Natural killer cell (primary cell): ENCODE data around the gene RASGEF1C. TPM values are rescaled to one million over a fixed set of nuclear protein-coding genes. Genes with fewer than 3 reads are reported as not detected.

Experiments
- ATAC-seq, 3 donors: fragments of 150-1000 bp in 2 of 3; fragments of 200-7000 bp in 1 of 3; cut with Tn5 transposase; 1 replicate in 1 of 3; 2 replicates in 2 of 3; pipeline ENCODE4 v1.10.0; 2021; ENCODE audit warnings: mild to moderate bottlenecking in 2 of 3, moderate library complexity in 2 of 3
- DNase-seq, 2 donors: peaks; one replicate each; pipeline versions ENCODE4 v3.0.0 to v3.0.0-alpha.2; 2013 to 2021; ENCODE audit warnings: mixed read lengths in 1 of 2
- H3K27ac ChIP-seq: one replicate; pipeline ENCODE4 v1.5.1; 2013; ENCODE audit warnings: mild to moderate bottlenecking, low read length
- H3K27me3 ChIP-seq: one replicate; pipeline ENCODE4 v1.6.1; 2013; ENCODE audit warnings: low read length; ENCODE audit not compliant: control insufficient read depth, insufficient read depth
- H3K36me3 ChIP-seq: one replicate; pipeline ENCODE4 v1.6.1; 2013; ENCODE audit warnings: low read length; ENCODE audit not compliant: control insufficient read depth, insufficient read depth
- H3K4me1 ChIP-seq: one replicate; pipeline ENCODE4 v1.6.1; 2013; ENCODE audit warnings: low read length; ENCODE audit not compliant: control insufficient read depth, insufficient read depth
- H3K4me3 ChIP-seq: one replicate; pipeline ENCODE4 v1.5.1; 2013; ENCODE audit warnings: low read length
- H3K9me3 ChIP-seq: one replicate; pipeline ENCODE4 v1.6.1; 2013; ENCODE audit warnings: low read length; ENCODE audit not compliant: control insufficient read depth, insufficient read depth
- H3K27ac Mint-ChIP-seq, 2 donors: one replicate each; pipeline ENCODE4 v1.8.0; 2022; ENCODE audit warnings: mild to moderate bottlenecking in 2 of 2, mixed read lengths in 2 of 2, moderate library complexity in 1 of 2
- H3K27me3 Mint-ChIP-seq, 2 donors: one replicate each; pipeline ENCODE4 v1.8.0; 2022; ENCODE audit warnings: low read depth in 2 of 2, mixed read lengths in 2 of 2
- H3K36me3 Mint-ChIP-seq: one replicate; pipeline ENCODE4 v1.8.0; 2022; ENCODE audit warnings: mixed read lengths
- H3K4me1 Mint-ChIP-seq, 2 donors: one replicate each; pipeline ENCODE4 v1.8.0; 2022; ENCODE audit warnings: mixed read lengths in 2 of 2
- H3K4me3 Mint-ChIP-seq: one replicate; pipeline ENCODE4 v1.8.0; 2022; ENCODE audit warnings: mild to moderate bottlenecking, moderate library complexity, mixed read lengths
- H3K9me3 Mint-ChIP-seq, 2 donors: one replicate each; pipeline ENCODE4 v1.8.0; 2022; ENCODE audit warnings: mixed read lengths in 2 of 2
- CTCF ChIP-seq: fragments of 200-600 bp; IDR thresholded peaks from one replicate; pipeline ENCODE4 v1.8.0; 2022; ENCODE audit warnings: antibody characterized with exemption
- WGBS: methylation state at CpG from one replicate; pipeline ENCODE4 v1.1.7; 2013; ENCODE audit warnings: missing lambda C conversion rate; ENCODE audit not compliant: insufficient coverage; 5-methylcytosine and 5-hydroxymethylcytosine counted together
- intact Hi-C: fragments of 100-400 bp; cut with micrococcal nuclease; formaldehyde crosslinking; loops from one replicate; pipeline ENCODE4 v1.14.2; 2022
- total RNA-seq, 4 donors: library from RNA; stranded (reverse); fragments of 120-200 nt in 1 of 4; gene quantifications; one replicate each; pipeline versions ENCODE4 v1.2.3 to v1.2.4, GENCODE V29; 2013 to 2022

RASGEF1C gene
- total RNA-seq, 3 donors from 2014 or later (not counting 1 experiment from before 2014, with no cell fraction given), result not detected

- H3K4me1 ChIP-seq, result no peaks in the 10 kb centered on the region
- Mint-ChIP-seq H3K27me3 (peaks cover 9 to 13% of the 10 kb centered on the region in 2 donors), H3K27ac (no peak overlapping the region), H3K4me1 (peaks cover 0 to 5% of the 10 kb centered on the region in 2 donors), H3K9me3 (peaks cover 0 to 4% of the 10 kb centered on the region in 2 donors), H3K4me3 (no peak overlapping the region), H3K36me3 (peaks cover 10% of the 10 kb centered on the region)
- no peaks in the 10 kb centered on the region for H3K9me3 ChIP-seq
- DNase-seq (no peak), ATAC-seq (no peak)
- H3K27ac ChIP-seq, result no peak overlapping the region
- intact Hi-C loops, result no loop called here
- no peak overlapping the region for H3K4me3 ChIP-seq
- no peaks in the 10 kb centered on the region for H3K27me3 ChIP-seq
- H3K36me3 ChIP-seq, result no peaks in the 10 kb centered on the region
- no peak for TF ChIP-seq CTCF
- 89% methylated on average over 23 of the region's 23 CpGs for WGBS
Observed at GRCh38 chr5:180142021-180142765, 66.8 kb downstream of the RASGEF1C start.

DNA sequence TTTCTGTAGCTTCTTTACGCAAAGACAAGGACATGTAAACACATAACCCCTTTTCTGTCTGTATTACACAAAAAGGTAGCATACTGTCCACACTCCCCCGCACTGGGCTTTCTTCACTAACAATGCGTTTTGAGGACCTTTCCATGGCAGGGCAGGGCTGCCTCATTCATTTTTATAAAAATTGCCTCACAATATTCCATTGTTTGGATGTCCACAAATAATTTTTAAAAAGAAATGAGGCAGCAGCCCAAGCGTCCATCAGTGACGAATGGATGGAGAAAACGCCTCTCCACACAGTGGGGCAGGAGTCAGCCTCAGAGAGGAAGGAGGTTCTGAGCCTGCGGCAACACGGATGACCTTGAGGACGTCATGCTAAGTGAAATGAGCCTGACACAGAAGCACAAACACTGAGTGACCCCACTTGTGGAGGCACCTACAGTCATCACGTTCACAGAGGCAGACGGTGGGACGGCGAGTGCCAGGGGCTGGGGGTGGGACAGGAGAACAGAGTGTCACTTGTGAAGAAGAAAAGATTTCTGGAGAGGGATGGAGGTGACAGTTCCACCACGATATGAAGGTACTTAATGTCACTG lies 67.8 kb downstream of the RASGEF1C start:
- no peak overlapping the region for H3K27ac Mint-ChIP-seq
- ATAC-seq (no peak), DNase-seq (no peak)
- Histone ChIP-seq H3K4me3 (no peak overlapping the region), H3K27ac (no peak overlapping the region), H3K4me1 (no peaks in the 10 kb centered on the region), H3K36me3 (no peaks in the 10 kb centered on the region), H3K9me3 (no peaks in the 10 kb centered on the region), H3K27me3 (no peaks in the 10 kb centered on the region)
- peaks cover 0 to 5% of the 10 kb centered on the region in 2 donors for H3K4me1 Mint-ChIP-seq
- no peaks in the 10 kb centered on the region for H3K9me3 Mint-ChIP-seq
- intact Hi-C loops, result no loop called here
- H3K4me3 Mint-ChIP-seq, result no peak overlapping the region
- WGBS, result 88% methylated on average over 14 of the region's 14 CpGs
- H3K36me3 Mint-ChIP-seq, result peaks cover 2% of the 10 kb centered on the region
- H3K27me3 Mint-ChIP-seq, result peaks cover 2 to 3% of the 10 kb centered on the region in 2 donors
- no peak for TF ChIP-seq CTCF

- Histone ChIP-seq H3K27ac (no peak overlapping the region), H3K9me3 (no peaks in the 10 kb centered on the region), H3K27me3 (no peaks in the 10 kb centered on the region), H3K4me1 (peaks cover 5% of the 10 kb centered on the region), H3K36me3 (no peaks in the 10 kb centered on the region), H3K4me3 (no peak overlapping the region)
- H3K36me3 Mint-ChIP-seq, result no peaks in the 10 kb centered on the region
- 76% methylated on average over 9 of the region's 9 CpGs for WGBS
- H3K4me3 Mint-ChIP-seq, result no peak overlapping the region
- DNase-seq (peak in 1 of 2 donors; percentile 12), ATAC-seq (no peak)
- no peak overlapping the region for H3K27ac Mint-ChIP-seq
- no peak for TF ChIP-seq CTCF
- intact Hi-C loops, result no loop called here
- H3K9me3 Mint-ChIP-seq, result no peaks in the 10 kb centered on the region
- peaks cover 1 to 10% of the 10 kb centered on the region in 2 donors for H3K4me1 Mint-ChIP-seq
- peaks cover 0 to 3% of the 10 kb centered on the region in 2 donors for H3K27me3 Mint-ChIP-seq
Observed at GRCh38 chr5:180140571-180140970, 68.4 kb downstream of the RASGEF1C start.
